Activated T-helper 2 cell treated with anti-CD3 and anti-CD28 coated beads, Interferon-gamma antibody, Interleukin-2, Interleukin-4, amounts not matched to agents 10 μg/mL and 5 μg/mL and 100 μg/mL, durations not matched to agents 14 hours and 24 hours and 36 hours (primary cell): Measurements from ENCODE around the gene DRC1. TPM values are rescaled to one million over a fixed set of nuclear protein-coding genes. Genes with fewer than 3 reads are reported as not detected.

Experiments
- DNase-seq: peaks from one replicate; pipeline ENCODE4 v3.0.0; 2021; ENCODE audit warnings: low spot score
- H3K27ac Mint-ChIP-seq: one replicate; pipeline ENCODE4 v1.8.0; 2021; ENCODE audit warnings: mixed read lengths
- H3K27me3 Mint-ChIP-seq: one replicate; pipeline ENCODE4 v1.8.0; 2021; ENCODE audit warnings: low read depth, mixed read lengths
- H3K36me3 Mint-ChIP-seq: one replicate; pipeline ENCODE4 v1.8.0; 2021; ENCODE audit warnings: low read depth, mixed read lengths
- H3K4me1 Mint-ChIP-seq: one replicate; pipeline ENCODE4 v1.8.0; 2021; ENCODE audit warnings: low read depth, mixed read lengths
- H3K4me3 Mint-ChIP-seq: one replicate; pipeline ENCODE4 v1.8.0; 2021; ENCODE audit warnings: low read depth, mild to moderate bottlenecking, moderate library complexity, mixed read lengths
- H3K9me3 Mint-ChIP-seq: one replicate; pipeline ENCODE4 v1.8.0; 2021; ENCODE audit warnings: mixed read lengths
- intact Hi-C: fragments of 100-400 bp; cut with micrococcal nuclease; formaldehyde crosslinking; loops from one replicate; pipeline ENCODE4 v1.15.1; 2023
- total RNA-seq: library from RNA; stranded (reverse); gene quantifications from 2 replicates; pipeline ENCODE4 v1.2.3, GENCODE V29; 2022

Gene DRC1
- total RNA-seq, 1 donor from 2014 or later, result not detected

DNA sequence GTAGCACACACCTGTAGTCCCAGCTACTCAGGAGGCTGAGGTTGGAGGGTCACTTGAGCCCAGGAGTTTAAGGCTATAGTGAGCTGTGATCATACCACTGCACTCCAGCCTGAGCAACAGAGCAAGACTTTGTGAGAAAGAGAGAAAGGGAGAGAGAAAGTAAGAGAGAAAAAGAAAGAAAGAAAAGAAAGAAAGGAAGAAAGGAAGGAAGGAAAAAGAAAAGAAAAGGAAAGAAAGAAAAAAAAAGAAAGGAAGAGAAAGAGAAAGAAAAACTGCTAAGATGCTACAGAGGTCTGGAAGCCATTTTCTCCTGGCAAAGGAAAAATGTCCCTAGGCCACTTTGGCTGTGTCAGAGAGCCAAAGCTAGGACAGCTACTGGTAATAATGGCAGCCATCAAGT, 30.6 kb downstream of the DRC1 start:
- peaks cover 1% of the 10 kb centered on the region for H3K4me1 Mint-ChIP-seq
- peaks cover 21% of the 10 kb centered on the region for H3K27me3 Mint-ChIP-seq
- no peak for DNase-seq
- no peak overlapping the region for H3K4me3 Mint-ChIP-seq
- intact Hi-C loops, result no loop called here
- no peak overlapping the region for H3K27ac Mint-ChIP-seq
- no peaks in the 10 kb centered on the region for H3K9me3 Mint-ChIP-seq
- H3K36me3 Mint-ChIP-seq, result no peaks in the 10 kb centered on the region

DNA sequence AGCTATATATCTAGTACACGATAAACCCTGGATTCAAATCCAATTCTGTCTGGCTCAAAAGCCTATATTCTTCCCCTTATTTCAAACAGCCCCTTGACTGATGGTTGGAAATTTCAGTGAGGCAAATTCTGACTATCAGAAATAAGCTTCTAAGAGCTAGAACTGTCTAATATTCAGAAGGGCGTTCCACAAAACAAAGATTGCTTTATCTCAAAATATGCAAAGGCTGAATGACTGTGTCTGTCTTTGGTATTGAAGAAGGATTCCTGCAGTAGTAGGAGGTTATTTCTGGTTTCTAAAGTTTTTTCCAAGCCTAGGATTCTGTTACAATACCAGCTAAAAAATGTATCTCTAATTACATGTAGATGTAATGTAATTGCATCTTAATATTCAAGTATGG, 31.1 kb downstream of the DRC1 start:
- intact Hi-C loops, result no loop called here
- H3K27me3 Mint-ChIP-seq, result peaks cover 18% of the 10 kb centered on the region
- H3K4me3 Mint-ChIP-seq, result no peak overlapping the region
- DNase-seq, result no peak
- H3K4me1 Mint-ChIP-seq, result peaks cover 1% of the 10 kb centered on the region
- no peak overlapping the region for H3K27ac Mint-ChIP-seq
- H3K9me3 Mint-ChIP-seq, result no peaks in the 10 kb centered on the region
- no peaks in the 10 kb centered on the region for H3K36me3 Mint-ChIP-seq

DNA sequence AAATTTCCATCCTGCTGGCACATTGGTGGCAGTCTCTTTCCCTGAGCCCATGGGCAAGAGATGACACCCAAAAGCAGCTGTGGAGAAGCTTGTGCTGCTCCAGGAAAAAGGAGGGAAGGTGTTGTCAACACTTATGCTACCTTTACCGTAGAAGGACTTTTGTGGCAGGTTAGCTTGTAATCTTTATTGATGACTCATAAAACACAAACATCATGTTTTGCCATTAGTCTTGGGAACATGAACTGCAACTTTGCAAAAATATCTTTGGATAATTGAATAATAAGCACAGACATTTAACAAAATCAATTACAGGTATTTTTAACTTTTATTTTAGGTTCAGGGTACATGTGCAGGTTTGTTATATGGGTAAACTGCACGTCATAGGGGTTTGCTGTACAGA, 33.4 kb downstream of the DRC1 start:
- Mint-ChIP-seq H3K4me3 (no peak overlapping the region), H3K4me1 (peaks cover 4% of the 10 kb centered on the region), H3K9me3 (no peaks in the 10 kb centered on the region), H3K27ac (no peak overlapping the region), H3K27me3 (peaks cover 22% of the 10 kb centered on the region), H3K36me3 (no peaks in the 10 kb centered on the region)
- intact Hi-C loops, result no loop called here
- no peak for DNase-seq

DNA sequence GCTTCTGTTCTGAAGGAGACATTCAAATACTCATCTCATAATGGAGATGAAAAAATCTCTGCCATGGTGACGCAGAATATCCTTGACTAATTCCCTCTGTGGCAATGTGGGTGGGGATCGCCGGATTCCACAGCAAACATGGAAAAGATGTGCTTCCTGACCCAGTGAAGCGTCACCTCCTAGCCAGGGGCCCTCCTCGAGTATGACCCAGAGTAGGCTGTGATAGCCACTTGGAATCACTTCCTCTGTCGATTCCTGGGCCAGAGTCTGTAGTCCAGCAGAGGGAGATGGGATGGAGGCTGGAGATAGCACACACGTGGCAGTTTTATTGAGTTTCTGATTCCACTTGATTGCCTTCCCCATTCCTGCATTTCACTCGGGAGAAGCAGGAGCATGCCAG, 36.8 kb downstream of the DRC1 start:
- DNase-seq, result no peak
- H3K9me3 Mint-ChIP-seq, result no peaks in the 10 kb centered on the region
- peaks cover 19% of the 10 kb centered on the region for H3K27me3 Mint-ChIP-seq
- H3K4me3 Mint-ChIP-seq, result no peak overlapping the region
- no peaks in the 10 kb centered on the region for H3K36me3 Mint-ChIP-seq
- peaks cover 3% of the 10 kb centered on the region for H3K4me1 Mint-ChIP-seq
- no peak overlapping the region for H3K27ac Mint-ChIP-seq
- intact Hi-C loops, result no loop called here

DNA sequence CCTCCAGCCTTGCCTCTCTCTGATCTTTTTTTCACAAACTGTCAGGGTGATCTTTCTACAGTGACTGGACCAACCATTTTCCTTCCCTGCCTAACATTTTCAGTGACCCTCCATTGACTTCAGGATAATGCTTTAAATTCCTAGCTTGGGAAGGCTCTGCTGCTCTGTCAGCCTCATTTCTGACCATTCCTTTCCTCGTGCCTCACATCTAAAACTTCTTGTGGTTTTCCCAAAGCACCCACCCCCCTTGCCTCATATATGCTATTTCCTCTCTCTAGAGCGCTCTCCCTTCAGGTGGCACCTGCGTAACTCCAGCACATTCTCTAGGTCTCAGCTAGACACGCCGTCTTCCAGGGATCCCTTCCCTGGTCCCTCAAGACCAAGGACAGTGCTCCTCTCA, 37.2 kb downstream of the DRC1 start:
- H3K27me3 Mint-ChIP-seq, result peaks cover 16% of the 10 kb centered on the region
- no peaks in the 10 kb centered on the region for H3K9me3 Mint-ChIP-seq
- no peak overlapping the region for H3K4me3 Mint-ChIP-seq
- H3K36me3 Mint-ChIP-seq, result no peaks in the 10 kb centered on the region
- no peak for DNase-seq
- peaks cover 3% of the 10 kb centered on the region for H3K4me1 Mint-ChIP-seq
- intact Hi-C loops, result no loop called here
- H3K27ac Mint-ChIP-seq, result no peak overlapping the region

DNA sequence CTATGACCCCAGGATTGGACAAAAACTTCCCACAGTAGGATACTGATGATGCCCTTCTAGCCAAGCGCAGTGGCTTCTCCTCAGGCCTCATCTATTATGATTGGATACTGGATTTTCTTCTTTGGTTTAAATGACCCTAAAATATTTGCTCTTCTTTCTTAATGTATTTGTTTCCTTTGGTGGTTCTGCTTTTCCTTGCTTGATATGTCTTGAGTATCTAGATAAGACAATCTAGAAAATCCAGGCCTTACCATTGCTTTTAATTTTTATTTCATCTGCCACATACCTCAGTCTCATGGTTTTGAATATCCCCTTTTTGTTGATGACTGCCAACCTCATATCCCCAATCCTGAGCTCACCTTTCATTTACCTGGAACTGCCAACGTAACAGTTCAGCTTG, 40.6 kb downstream of the DRC1 start:
- Mint-ChIP-seq H3K4me3 (no peak overlapping the region), H3K4me1 (peaks cover 3% of the 10 kb centered on the region), H3K9me3 (no peaks in the 10 kb centered on the region), H3K27ac (no peak overlapping the region), H3K27me3 (peaks cover 12% of the 10 kb centered on the region), H3K36me3 (no peaks in the 10 kb centered on the region)
- no peak for DNase-seq
- intact Hi-C loops, result no loop called here

DNA sequence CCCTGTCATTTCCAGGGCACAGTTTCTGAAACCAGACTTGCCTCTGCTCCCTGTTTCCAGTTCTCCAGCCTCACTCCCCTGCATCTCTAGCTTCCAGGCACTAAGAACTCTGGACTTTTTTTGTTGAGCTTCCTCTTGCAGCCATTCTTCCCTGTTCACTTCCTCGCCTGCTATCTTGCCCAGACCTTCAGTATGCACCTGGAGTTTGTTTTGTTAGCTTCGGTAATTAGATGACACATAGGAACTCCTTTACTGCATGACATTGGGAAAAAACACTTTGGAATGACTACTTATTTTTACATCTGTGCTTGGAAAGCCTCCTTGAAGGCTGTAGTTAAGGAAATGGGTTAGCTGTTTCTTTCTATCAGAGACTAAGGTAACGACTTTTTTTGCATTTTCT, 41.0 kb downstream of the DRC1 start:
- no peaks in the 10 kb centered on the region for H3K9me3 Mint-ChIP-seq
- H3K27me3 Mint-ChIP-seq, result peaks cover 12% of the 10 kb centered on the region
- H3K4me1 Mint-ChIP-seq, result peaks cover 3% of the 10 kb centered on the region
- intact Hi-C loops, result no loop called here
- no peak overlapping the region for H3K27ac Mint-ChIP-seq
- no peaks in the 10 kb centered on the region for H3K36me3 Mint-ChIP-seq
- H3K4me3 Mint-ChIP-seq, result no peak overlapping the region
- DNase-seq, result no peak

DNA sequence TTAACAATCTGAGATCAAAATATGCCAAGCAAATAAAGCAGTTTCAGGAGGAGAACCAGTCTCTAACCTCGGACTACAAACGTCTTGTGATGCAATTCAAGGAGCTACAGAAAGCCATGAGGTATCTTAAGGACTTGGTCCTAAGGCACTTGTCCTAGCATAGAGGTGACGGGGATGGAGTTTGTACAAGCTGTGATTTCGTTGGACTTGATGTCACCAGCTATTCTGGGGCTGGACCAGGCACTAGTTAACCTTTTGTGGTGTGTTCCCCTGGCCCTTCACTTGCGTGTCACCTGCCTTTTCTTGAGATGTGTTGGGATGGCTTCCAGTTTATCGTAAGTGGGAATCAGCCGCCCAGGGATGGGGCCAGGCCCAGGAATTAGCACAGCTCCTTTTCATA, 42.5 kb downstream of the DRC1 start:
- Mint-ChIP-seq H3K36me3 (no peaks in the 10 kb centered on the region), H3K4me3 (no peak overlapping the region), H3K4me1 (no peaks in the 10 kb centered on the region), H3K27ac (no peak overlapping the region), H3K27me3 (peaks cover 3% of the 10 kb centered on the region), H3K9me3 (no peaks in the 10 kb centered on the region)
- no peak for DNase-seq
- intact Hi-C loops, result no loop called here

DNA sequence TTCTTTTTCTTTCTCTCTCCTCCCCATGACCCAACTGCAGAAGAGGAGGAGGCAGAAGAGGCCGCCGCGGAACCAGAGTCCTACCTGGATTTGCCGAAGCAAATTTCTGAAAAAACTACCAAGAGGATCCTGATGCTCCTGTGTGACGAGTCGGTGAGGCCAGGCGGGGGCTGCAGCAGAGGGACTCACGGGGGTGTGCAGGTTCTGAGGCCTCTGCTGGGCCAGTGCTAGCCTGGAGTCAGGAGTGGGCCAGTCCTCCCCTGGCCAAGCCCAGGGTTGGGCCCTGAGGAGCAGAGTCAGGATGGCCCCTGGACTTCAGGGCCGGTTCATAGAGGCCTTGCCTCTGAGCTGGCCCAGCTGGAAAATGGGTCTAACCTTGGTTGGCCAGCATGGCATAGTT, 46.9 kb downstream of the DRC1 start:
- DNase-seq, result no peak
- Mint-ChIP-seq H3K27me3 (peaks cover 4% of the 10 kb centered on the region), H3K4me1 (no peaks in the 10 kb centered on the region), H3K9me3 (no peaks in the 10 kb centered on the region), H3K27ac (no peak overlapping the region), H3K4me3 (no peak overlapping the region), H3K36me3 (no peaks in the 10 kb centered on the region)
- intact Hi-C loops, result no loop called here

DNA sequence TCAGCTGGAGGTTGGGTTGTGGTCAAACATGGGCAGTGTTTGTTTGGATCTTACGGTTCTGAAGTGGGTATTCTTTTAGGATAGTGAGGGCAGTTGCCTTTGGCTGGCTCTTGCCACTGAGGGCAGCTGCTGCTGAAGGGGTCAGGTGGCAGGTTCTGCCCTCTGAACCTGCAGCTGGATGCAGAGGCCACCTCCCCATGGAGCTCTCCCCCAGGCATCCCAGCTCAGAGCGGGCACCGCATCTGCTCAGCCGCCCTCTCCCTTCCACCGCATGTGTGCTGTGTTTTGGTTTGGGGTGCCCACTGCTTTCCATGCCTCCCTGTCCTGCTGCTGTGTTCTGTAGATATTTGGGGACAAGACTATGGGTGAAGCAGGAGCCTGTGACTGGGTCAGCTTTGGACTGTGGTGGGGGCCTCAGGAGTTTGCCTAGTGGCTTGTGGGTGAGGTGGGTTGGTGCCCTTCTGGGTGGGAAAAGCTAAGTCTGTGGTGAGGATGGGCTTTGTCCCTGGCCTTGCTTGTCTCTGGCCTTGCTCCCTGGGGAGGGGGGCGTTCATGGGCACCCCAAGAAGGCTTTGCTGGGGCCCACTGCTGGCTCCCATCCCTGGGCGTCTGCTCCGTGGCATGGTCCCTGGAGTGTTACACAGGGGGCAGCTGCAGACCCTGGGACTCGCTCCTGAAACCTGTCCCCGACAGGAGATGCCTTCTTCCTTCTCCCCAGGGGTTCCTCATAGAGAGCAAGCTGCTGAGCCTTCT, 47.7 kb downstream of the DRC1 start:
- no peaks in the 10 kb centered on the region for H3K36me3 Mint-ChIP-seq
- intact Hi-C loops, result no loop called here
- no peak for DNase-seq
- no peaks in the 10 kb centered on the region for H3K9me3 Mint-ChIP-seq
- no peak overlapping the region for H3K27ac Mint-ChIP-seq
- no peaks in the 10 kb centered on the region for H3K4me1 Mint-ChIP-seq
- H3K4me3 Mint-ChIP-seq, result no peak overlapping the region
- H3K27me3 Mint-ChIP-seq, result peaks cover 4% of the 10 kb centered on the region

DNA sequence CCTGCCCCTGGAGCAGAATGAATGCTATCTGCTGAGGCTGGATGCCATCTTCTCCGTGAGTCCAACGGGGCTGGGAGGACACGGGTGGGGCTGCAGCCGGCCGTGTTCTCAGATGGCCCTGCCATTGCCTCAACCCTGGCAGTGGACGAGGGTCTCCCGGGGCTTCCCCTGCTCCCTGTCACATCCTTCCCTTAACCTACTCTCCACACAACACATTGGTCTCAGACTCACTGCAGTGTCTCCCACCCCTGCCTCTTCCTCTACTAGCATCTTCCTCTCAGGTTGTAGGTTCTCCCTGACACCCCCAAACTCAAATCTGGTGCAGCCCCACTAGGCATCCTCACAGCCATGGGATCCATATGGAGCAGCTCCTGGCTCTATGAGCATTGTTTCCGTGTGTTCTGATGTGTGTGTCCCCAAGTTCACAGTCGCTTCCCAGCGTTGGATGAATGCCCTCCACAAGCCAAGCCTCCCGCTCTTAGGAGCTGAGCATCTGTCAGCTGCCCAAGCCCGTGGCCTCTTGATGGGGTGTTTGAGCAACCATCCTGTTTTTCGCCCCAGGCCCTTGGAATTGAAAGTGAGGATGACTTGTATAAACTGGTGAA, 48.4 kb downstream of the DRC1 start:
- H3K27me3 Mint-ChIP-seq, result peaks cover 4% of the 10 kb centered on the region
- H3K4me1 Mint-ChIP-seq, result no peaks in the 10 kb centered on the region

DNA sequence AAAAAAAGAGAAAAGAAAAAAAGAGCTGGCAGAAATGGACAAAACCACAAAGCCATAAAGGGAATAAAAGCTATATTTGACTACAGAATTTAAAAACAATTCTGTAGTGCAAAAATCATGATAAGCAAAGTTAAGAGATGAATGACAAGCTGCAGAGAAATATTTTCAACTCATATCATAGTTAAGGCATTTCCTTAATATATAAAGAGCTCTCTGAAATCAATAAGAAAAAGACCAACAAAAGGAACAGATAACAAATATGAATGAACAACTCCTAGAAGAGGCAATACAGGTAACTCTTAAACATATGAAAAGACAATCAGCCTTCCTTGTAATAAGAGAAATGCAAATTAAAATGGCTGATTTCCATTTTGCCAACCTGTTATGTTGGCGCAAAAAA, 50.0 kb downstream of the DRC1 start:
- no peak for DNase-seq
- H3K27ac Mint-ChIP-seq, result no peak overlapping the region
- no peak overlapping the region for H3K4me3 Mint-ChIP-seq
- no peaks in the 10 kb centered on the region for H3K36me3 Mint-ChIP-seq
- intact Hi-C loops, result no loop called here
- no peaks in the 10 kb centered on the region for H3K9me3 Mint-ChIP-seq
- H3K27me3 Mint-ChIP-seq, result peaks cover 4% of the 10 kb centered on the region
- no peaks in the 10 kb centered on the region for H3K4me1 Mint-ChIP-seq

More for the DNA sequence above, 48.4 kb downstream of the DRC1 start:
- Mint-ChIP-seq H3K4me3 (no peak overlapping the region), H3K9me3 (no peaks in the 10 kb centered on the region), H3K27ac (no peak overlapping the region), H3K36me3 (no peaks in the 10 kb centered on the region)
- intact Hi-C loops, result no loop called here
- DNase-seq, result no peak

DNA sequence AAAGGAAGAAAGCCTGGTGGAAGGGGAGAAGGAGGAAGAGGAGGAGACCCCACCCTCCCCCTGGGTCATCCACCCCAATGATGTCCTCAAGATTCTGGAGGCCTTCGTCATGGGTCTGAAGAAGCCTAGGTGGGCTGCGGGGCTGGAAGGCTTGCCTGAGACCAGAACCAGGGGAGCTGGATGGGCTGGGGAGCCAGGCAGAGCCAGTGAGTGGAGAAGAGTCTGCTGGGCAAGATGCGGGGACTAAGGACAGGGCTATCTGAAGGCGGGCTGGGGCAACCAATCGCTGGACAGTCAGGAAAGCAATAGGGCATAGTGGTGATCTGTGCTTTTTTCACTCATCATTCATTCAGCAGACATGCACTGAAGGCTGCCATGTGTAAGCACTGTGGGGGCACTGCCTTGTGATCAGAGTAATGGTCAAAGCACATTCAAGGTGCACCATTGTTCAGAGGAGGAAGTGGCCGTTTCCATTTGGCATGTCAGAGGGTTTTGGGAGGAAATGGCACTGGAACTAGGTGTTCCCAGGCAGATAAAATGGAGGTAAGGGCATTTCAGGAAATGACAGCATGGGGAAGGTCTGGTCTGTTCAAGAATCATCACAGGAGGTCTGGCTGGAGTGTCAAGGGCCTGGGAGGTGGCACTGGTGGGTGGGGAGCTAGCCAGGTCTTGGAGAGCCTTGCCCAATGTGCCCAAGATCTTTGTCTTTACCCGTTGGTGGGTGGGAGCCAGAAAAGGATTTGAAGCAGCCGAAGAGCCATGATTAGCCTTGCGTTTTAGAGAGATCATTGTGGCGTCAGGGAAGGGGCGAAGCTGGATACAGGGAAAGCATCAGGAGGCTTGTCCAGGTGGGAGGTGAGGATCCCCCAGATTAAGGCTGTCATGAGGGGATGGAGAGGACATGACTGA, 52.0 kb downstream of the DRC1 start:
- no peak for DNase-seq
- no peaks in the 10 kb centered on the region for H3K4me1 Mint-ChIP-seq
- H3K9me3 Mint-ChIP-seq, result no peaks in the 10 kb centered on the region
- H3K4me3 Mint-ChIP-seq, result no peak overlapping the region
- intact Hi-C loops, result no loop called here
- peaks cover 4% of the 10 kb centered on the region for H3K27me3 Mint-ChIP-seq
- no peaks in the 10 kb centered on the region for H3K36me3 Mint-ChIP-seq
- no peak overlapping the region for H3K27ac Mint-ChIP-seq
